AG04450 (cell line): ENCODE results near the gene KIFAP3. TPM values are rescaled to one million over a fixed set of nuclear protein-coding genes. Genes with fewer than 3 reads are reported as not detected.
"Not testable (repeated sequence)": the region's sequence is repeated elsewhere in the genome, so short reads cannot be mapped to it uniquely, and the experiment has no call there.

ENCODE experiments used
- CTCF ChIA-PET: fragments of 300-600, 350-600 bp; formaldehyde crosslinking; extraction: SDS; loops from one replicate; lab custom pipeline; 2022; ENCODE audit warnings: antibody characterized with exemption, inconsistent platforms; lab: Charles Lee
- POLR2A ChIA-PET: fragments of 350-600 bp; formaldehyde crosslinking; extraction: SDS; loops from one replicate; lab custom pipeline; 2021; ENCODE audit warnings: antibody characterized with exemption, inconsistent platforms; lab: Yijun Ruan, JAX
- DNase-seq: peaks from one replicate; pipeline ENCODE4 v3.0.0-alpha.2; 2011; ENCODE audit warnings: low read depth, low spot score
- H3K27ac ChIP-seq: one replicate; pipeline ENCODE4 v1.5.1; 2012; ENCODE audit warnings: low read depth, low read length, control low read depth
- H3K27me3 ChIP-seq: one replicate; pipeline ENCODE4 v1.6.0; 2012; ENCODE audit warnings: low read length; ENCODE audit not compliant: control insufficient read depth, insufficient read depth
- H3K4me3 ChIP-seq: 2 replicates; pipeline ENCODE4 v1.5.1; 2011; ENCODE audit warnings: mild to moderate bottlenecking, low read depth, low read length, control low read depth
- H3K9me3 ChIP-seq: 2 replicates; pipeline ENCODE4 v1.5.1; 2012; ENCODE audit warnings: low read length; ENCODE audit not compliant: control insufficient read depth, insufficient read depth
- polyA plus RNA-seq: library from polyadenylated mRNA; depleted of rRNA; stranded (reverse); fragments of >200 nt; gene quantifications from 2 replicates; pipeline ENCODE4 v1.2.3, GENCODE V29; 2011; rRNA removed
- small RNA-seq: library from RNA; depleted of rRNA; stranded (forward); fragments of <200 nt; gene quantifications from one replicate; pipeline ENCODE3, GENCODE V24; 2012; ENCODE audit warnings: low read depth; ENCODE audit not compliant: insufficient read length
- TF ChIP-seq, protein P1 (sequence below): IDR thresholded peaks from 2 replicates; pipeline ENCODE4 v1.5.1; 2011; ENCODE audit warnings: low read depth, low read length, control low read depth, inconsistent platforms

Gene KIFAP3
- polyA plus RNA-seq, 1 experiment: 18.2 TPM

DNA sequence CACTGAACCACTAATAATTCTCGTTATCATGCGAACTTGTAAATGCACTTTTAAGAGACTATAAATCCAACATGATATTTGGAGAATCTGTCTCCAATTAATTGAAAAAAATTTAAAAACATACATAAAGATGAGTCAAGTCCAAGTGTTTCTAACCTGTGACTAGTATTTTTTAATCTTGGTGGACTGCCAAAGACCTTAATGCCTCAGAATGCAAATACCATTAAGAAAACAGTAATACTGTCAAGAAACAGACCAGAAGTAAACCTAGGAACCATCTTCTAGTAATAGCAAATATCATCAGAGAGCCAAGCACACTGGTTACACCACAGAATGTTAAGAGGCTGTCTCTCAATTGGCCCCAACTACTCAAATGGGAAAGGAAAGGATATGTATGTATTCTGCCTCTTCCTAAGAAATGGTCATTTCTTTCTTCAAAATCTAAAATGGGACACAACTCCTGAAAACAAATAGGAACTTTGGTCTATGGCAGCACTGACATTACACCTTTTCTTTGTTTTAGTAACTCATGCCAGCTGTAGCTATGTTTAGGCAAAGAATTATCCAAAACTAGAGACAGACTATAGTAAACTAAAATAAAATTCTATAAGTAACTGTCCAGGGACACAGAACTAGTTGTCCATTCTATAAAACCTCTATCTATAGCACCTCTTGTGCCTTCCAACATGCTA, 196.5 kb downstream of the KIFAP3 start:
- no peak overlapping the region for H3K27ac ChIP-seq
- ChIA-PET CTCF (no interaction called here), POLR2A (no interaction called here)
- DNase-seq: no peak
- no peaks in the 10 kb centered on the region for H3K27me3 ChIP-seq
- TF ChIP-seq, protein P1, sequence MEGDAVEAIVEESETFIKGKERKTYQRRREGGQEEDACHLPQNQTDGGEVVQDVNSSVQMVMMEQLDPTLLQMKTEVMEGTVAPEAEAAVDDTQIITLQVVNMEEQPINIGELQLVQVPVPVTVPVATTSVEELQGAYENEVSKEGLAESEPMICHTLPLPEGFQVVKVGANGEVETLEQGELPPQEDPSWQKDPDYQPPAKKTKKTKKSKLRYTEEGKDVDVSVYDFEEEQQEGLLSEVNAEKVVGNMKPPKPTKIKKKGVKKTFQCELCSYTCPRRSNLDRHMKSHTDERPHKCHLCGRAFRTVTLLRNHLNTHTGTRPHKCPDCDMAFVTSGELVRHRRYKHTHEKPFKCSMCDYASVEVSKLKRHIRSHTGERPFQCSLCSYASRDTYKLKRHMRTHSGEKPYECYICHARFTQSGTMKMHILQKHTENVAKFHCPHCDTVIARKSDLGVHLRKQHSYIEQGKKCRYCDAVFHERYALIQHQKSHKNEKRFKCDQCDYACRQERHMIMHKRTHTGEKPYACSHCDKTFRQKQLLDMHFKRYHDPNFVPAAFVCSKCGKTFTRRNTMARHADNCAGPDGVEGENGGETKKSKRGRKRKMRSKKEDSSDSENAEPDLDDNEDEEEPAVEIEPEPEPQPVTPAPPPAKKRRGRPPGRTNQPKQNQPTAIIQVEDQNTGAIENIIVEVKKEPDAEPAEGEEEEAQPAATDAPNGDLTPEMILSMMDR: no peak
- no peak overlapping the region for H3K4me3 ChIP-seq
- H3K9me3 ChIP-seq: no peaks in the 10 kb centered on the region; the same call in 1 of the 2 replicates

DNA sequence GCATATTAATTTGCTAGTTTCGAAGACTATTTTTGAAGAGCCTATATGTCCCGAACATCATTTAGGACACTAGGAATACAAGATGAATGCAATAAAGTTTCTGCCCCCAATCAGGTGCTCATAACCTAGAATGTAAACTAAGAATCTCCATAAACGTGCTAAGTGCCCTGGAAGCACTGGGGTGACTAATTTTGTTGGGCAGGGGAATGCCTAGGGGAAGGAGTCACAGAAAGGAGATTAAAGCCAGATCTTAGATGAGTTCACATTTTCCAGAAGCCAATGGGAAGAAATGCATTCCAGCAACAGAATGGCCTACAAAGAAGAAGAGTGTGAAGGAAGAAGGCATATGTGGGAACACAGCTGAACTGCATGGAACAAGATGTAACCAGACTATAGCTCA, 200.3 kb downstream of the KIFAP3 start:
- peak; percentile 45 for DNase-seq
- Histone ChIP-seq H3K4me3 (no peak overlapping the region), H3K27ac (peak overlapping the region; percentile 55), H3K9me3 (peaks cover 8% of the 10 kb centered on the region), H3K27me3 (no peaks in the 10 kb centered on the region)
- POLR2A ChIA-PET: no interaction called here
- CTCF ChIA-PET: no interaction called here
- TF ChIP-seq, protein P1: no peak

DNA sequence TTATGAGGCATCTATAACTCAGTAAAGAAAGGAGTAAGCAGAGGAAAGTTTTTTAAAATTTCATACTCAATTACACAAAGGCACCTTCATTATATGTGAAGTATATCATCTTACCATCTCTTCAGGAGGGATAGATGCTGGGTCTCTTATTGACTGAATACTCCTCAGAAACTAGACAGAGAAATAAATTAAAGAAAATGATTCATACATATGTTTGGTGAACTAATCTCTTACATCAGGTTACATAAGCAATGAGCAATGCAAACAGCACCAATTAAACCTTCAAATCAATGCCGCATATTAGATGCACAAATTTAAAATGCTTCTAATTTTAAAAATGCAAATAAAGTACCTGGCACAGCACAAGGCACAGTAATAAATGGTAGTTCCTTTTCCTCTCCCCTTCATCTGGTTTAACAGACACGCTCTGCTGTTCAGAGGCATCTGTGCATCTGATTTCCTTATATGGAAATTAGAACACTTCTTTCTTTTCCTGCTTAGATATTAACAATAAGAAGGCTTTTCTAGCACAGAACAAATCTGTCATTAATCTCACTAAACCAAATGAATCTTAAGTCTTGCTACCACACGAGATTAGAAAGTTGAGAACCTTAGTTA, 200.8 kb downstream of the KIFAP3 start:
- ChIA-PET CTCF (no interaction called here), POLR2A (no interaction called here)
- Histone ChIP-seq H3K9me3 (peaks cover 8% of the 10 kb centered on the region), H3K27ac (no peak overlapping the region), H3K4me3 (no peak overlapping the region), H3K27me3 (no peaks in the 10 kb centered on the region)
- DNase-seq: no peak
- TF ChIP-seq, protein P1: no peak

DNA sequence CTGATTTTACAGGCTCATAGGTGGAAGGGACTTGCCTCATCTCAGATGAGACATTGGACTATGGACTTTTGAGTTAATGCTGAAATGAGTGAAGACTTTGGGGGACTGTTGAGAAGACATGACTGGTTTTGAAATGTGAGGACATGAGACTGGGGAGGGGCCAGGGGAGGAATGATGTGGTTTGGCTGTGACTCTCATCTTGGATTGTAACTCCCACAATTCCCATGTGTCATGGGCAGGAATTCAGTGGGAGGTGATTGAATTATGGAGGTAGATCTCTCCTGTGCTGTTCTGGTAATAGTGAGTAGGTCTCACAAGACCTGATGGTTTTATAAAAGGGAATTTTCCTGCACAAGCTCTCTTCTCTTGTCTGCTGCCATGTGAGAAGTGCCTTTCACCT, 201.6 kb downstream of the KIFAP3 start:
- ChIA-PET CTCF (no interaction called here), POLR2A (no interaction called here)
- TF ChIP-seq, protein P1: no peak
- H3K4me3 ChIP-seq: no peak overlapping the region
- no peak for DNase-seq
- no peaks in the 10 kb centered on the region for H3K27me3 ChIP-seq
- no peak overlapping the region for H3K27ac ChIP-seq
- H3K9me3 ChIP-seq: peaks cover 8% of the 10 kb centered on the region

DNA sequence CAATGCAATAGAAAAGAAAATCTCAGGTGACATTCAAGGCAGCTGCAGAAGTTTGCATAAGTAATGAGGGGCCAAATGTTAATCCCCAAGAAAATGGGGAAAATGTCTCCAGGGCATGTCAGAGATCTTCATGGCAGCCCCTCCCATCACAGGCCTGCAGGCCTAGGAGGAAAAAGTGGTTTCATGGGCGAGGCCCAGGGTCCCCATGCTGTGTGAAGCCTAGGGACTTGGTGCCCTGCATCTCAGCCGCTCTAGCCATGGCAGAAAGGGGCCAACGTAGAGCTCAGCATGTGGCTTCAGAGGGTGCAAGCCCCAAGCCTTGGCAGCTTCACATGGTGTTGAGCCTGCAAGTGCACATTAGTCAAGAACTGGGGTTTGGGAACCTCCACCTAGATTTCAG, 202.5 kb downstream of the KIFAP3 start:
- H3K27me3 ChIP-seq, H3K4me3 ChIP-seq, DNase-seq, POLR2A ChIA-PET, H3K9me3 ChIP-seq, CTCF ChIA-PET, H3K27ac ChIP-seq: not testable (repeated sequence)

Small RNAs within 50 kb of the gene (small RNA-seq; reads per million reads assigned to genes)
- gene MRPS10P1: not detected

Other genes starting within 250 kb of the KIFAP3 start
- gene SCYL3, start 180.8 kb downstream of the KIFAP3 start, polyA plus RNA-seq: 8.3 and 9.8 TPM in 2 replicates
- gene NTMT2, start 71.3 kb upstream of the KIFAP3 start, polyA plus RNA-seq: not detected in 2 replicates